Activated T-cell treated with anti-CD3 and anti-CD28 coated beads, Interleukin-2, amount 50 U/mL, for 72 hours (primary cell): ENCODE measurements around the gene PHPT1. TPM values are rescaled to one million over a fixed set of nuclear protein-coding genes. Genes with fewer than 3 reads are reported as not detected.
"Not testable (repeated sequence)": the region's sequence is repeated elsewhere in the genome, so short reads cannot be mapped to it uniquely, and the experiment has no call there.

Source experiments
- ATAC-seq, 2 donors: fragments of 150-1000 bp; cut with Tn5 transposase; replicated peaks in 1 of 2; 2 replicates each; pipeline ENCODE4 v1.10.0; 2021; ENCODE audit warnings: moderate library complexity in 2 of 2, mild to moderate bottlenecking in 1 of 2
- DNase-seq, 2 donors: peaks; one replicate each; pipeline ENCODE4 v3.0.0; 2021 to 2022; ENCODE audit warnings: mixed read lengths in 1 of 2
- H3K27ac Mint-ChIP-seq: one replicate; pipeline ENCODE4 v1.8.0; 2022; ENCODE audit warnings: mild to moderate bottlenecking, moderate library complexity, mixed read lengths
- H3K27me3 Mint-ChIP-seq: one replicate; pipeline ENCODE4 v1.8.0; 2022; ENCODE audit warnings: low read depth, mixed read lengths
- H3K36me3 Mint-ChIP-seq, 2 donors: one replicate each; pipeline ENCODE4 v1.8.0; 2022; ENCODE audit warnings: mixed read lengths in 2 of 2, mild to moderate bottlenecking in 1 of 2; ENCODE audit not compliant: insufficient read depth in 2 of 2
- H3K4me1 Mint-ChIP-seq: one replicate; pipeline ENCODE4 v1.8.0; 2022; ENCODE audit warnings: low read depth, mixed read lengths
- H3K4me3 Mint-ChIP-seq, 2 donors: one replicate each; pipeline ENCODE4 v1.8.0; 2022; ENCODE audit warnings: mild to moderate bottlenecking in 2 of 2, mixed read lengths in 2 of 2, moderate library complexity in 2 of 2
- H3K9me3 Mint-ChIP-seq, 2 donors: one replicate each; pipeline ENCODE4 v1.8.0; 2022; ENCODE audit warnings: mixed read lengths in 2 of 2
- total RNA-seq, 2 donors: library from RNA; stranded (reverse); gene quantifications; one replicate each; pipeline ENCODE4 v1.2.3, GENCODE V29; 2022

The PHPT1 gene
- total RNA-seq, 2 donors from 2014 or later, result 95.7 to 111 TPM

DNA sequence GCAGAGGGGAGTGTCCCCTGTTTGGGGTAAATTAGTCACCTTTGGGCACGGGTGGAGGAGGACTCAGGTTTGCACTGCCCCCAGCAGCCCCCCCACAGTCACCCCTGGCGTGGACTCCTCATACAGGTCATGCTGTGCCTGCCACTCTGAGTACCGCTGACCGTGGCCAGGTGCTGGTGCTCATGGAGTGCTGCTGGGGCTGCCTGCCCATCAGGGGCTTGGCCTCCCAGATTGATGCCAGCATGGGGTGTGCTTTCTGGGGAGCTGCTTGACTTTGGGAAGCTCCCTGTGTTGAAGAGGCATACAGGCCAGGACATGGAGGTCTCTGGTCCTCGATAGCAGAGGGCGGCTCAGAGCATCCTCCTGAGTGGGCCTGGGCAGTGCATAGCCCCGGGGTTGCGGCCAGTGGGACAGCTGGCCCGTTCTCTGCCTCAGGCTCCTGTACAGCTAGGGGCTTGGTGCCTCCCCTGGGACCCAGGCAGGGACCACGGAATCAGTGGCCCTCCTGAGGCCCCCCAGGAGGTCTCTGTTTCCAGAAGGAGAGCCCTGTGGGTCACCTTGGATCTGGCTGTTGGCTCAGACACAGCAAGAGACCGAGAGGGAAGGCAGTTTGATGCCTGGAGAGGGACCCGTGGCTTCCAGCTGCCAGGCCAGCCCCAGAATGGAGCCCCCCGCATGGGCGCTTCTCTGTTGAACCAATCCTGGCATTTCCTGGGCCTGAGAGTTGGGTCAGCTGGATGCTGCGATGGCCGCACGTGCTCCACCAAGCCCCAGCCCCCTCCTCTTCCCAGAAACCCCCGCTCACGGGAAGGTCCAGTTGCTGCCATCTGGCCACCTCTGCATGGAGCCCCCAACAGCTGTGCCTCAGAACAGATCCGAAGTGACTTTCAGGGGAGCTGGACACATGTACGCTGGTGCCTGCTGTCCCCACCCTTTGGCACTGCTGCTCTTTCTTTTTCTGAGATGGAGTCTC is 13.0 kb upstream of the PHPT1 start:
- Mint-ChIP-seq H3K9me3 (no peaks in the 10 kb centered on the region), H3K27ac (no peak overlapping the region), H3K4me3 (no peak overlapping the region), H3K36me3 (peaks cover 0 to 4% of the 10 kb centered on the region in 2 donors), H3K27me3 (no peaks in the 10 kb centered on the region), H3K4me1 (peaks cover 5% of the 10 kb centered on the region)
- ATAC-seq (no peak), DNase-seq (no peak)

DNA sequence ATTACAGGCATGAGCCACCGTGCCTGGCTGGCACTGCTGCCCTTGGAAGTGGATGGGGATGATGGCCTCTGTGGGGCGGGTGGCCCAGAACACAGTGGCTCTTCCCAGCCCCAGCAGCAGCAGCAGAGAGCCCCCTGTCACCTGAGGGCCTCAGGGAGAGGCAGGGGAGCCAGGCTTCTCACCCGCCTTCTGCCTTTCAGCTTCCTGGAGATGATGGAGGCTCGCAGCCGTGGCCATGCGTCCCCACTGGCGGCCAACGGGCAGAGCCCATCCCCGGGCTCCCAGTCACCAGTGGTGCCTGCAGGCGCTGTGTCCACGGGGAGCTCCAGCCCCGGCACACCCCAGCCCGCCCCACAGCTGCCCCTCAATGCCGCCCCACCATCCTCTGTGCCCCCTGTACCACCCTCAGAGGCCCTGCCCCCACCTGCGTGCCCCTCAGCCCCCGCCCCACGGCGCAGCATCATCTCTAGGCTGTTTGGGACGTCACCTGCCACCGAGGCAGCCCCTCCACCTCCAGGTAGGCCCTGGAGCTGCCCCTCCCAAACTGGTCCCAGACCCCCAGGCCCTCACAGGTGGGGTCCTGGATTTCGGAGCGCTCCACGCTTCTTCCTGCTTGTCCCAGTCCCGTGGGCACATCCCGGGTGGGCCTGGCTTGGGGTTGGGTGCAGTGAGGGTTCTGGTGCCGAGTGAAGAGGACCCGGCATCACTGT is 11.9 kb upstream of the PHPT1 start:
- no peaks in the 10 kb centered on the region for H3K27me3 Mint-ChIP-seq
- no peak overlapping the region for H3K4me3 Mint-ChIP-seq
- peaks cover 15% of the 10 kb centered on the region for H3K4me1 Mint-ChIP-seq
- ATAC-seq (no peak), DNase-seq (no peak)
- H3K27ac Mint-ChIP-seq, result no peak overlapping the region
- no peaks in the 10 kb centered on the region for H3K9me3 Mint-ChIP-seq
- H3K36me3 Mint-ChIP-seq, result peaks cover 0 to 2% of the 10 kb centered on the region in 2 donors

DNA sequence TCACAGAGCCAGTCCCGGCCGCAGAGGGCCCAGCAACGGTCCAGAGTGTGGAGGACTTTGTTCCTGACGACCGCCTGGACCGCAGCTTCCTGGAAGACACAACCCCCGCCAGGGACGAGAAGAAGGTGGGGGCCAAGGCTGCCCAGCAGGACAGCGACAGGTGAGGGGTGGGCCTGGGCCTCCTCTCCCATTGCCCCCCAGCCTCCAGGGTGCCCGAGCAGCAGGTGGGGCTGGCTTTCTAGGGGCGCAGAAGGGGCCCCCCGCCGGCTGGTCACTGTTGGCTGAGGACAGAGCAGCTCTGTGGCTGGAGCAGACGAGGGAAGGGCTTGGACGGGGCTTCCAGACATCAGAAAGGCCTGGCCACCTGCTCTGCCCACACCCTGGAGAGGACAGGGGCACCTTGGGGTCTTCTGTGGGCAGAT is 11.3 kb upstream of the PHPT1 start:
- not testable (repeated sequence) for H3K27me3 Mint-ChIP-seq, H3K27ac Mint-ChIP-seq, H3K4me3 Mint-ChIP-seq, ATAC-seq, H3K36me3 Mint-ChIP-seq, H3K9me3 Mint-ChIP-seq, DNase-seq
- H3K4me1 Mint-ChIP-seq, result peaks cover 18% of the 10 kb centered on the region

DNA sequence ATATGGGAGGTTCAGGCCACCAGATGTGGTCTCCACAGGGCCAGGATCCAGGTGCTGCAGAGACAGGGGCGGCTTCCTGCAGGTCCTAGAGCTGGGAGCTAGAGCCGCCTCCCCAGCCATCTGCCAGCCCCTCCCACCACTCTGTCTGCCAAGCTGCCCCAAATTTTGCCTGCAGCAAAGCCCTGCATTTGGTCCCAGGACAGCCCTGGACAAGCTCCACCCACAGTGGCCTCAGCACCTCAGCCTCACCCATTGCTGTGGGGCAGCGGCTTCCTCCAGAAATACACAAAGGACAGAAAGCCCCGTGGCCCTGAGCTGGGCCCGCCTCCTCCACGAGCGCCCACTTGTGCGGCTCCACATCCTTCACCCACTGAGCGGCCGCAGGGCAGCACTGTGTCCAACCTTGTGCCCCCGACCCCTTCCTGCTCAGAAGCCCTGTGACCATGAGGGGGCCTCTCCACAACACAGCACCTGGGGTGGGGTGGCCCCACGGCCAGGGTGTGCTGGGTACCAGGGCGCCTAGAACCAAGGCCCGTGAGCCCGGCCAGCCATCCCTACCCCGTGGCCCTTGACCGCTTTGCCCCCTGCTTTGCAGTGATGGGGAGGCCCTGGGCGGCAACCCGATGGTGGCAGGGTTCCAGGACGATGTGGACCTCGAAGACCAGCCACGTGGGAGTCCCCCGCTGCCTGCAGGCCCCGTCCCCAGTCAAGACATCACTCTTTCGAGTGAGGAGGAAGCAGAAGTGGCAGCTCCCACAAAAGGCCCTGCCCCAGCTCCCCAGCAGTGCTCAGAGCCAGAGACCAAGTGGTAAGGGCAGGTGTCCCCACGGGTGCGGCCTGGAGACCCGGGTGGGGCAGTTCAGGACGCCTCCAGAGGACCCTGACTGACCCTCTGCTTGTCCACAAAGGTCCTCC is 10.6 kb upstream of the PHPT1 start:
- ATAC-seq (no peak), DNase-seq (no peak)
- H3K27me3 Mint-ChIP-seq, result no peaks in the 10 kb centered on the region
- peaks cover 18% of the 10 kb centered on the region for H3K4me1 Mint-ChIP-seq
- no peaks in the 10 kb centered on the region for H3K9me3 Mint-ChIP-seq
- H3K4me3 Mint-ChIP-seq, result no peak overlapping the region
- H3K36me3 Mint-ChIP-seq, result peaks cover 0 to 1% of the 10 kb centered on the region in 2 donors
- H3K27ac Mint-ChIP-seq, result no peak overlapping the region

DNA sequence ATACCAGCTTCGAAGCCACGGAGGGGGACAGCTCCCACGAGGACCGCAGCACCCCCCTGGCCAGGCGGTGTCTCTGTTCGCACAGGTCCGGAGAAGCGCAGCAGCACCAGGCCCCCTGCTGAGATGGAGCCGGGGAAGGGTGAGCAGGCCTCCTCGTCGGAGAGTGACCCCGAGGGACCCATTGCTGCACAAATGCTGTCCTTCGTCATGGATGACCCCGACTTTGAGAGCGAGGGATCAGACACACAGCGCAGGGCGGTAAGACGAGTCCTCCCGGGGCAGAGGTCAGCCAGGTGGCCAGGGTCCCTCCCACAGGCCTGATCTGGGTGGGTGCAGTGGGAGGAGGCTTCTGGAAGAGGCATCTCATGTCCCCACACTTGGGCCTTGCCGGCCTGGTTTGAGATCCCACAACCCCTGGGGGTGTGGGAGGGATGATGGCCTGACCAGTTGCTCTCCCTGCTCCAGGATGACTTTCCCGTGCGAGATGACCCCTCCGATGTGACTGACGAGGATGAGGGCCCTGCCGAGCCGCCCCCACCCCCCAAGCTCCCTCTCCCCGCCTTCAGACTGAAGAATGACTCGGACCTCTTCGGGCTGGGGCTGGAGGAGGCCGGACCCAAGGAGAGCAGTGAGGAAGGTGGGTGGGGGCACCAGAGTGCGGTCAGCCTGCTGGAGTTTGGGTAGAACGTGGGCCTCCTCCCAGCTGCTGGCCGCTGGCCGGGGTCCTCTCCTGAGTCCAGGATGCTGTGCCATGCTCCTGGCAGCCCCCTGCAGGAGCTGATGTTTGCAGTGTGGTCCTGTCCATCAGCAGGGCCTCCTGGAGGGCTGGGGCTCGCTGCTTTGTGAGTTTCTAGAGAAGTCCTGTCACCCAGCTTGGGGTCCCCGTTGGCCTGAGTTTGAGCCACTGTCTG is 9.7 kb upstream of the PHPT1 start:
- peaks cover 18% of the 10 kb centered on the region for H3K4me1 Mint-ChIP-seq
- DNase-seq (no peak), ATAC-seq (no peak)
- H3K4me3 Mint-ChIP-seq, result no peak overlapping the region
- H3K27ac Mint-ChIP-seq, result no peak overlapping the region
- H3K9me3 Mint-ChIP-seq, result no peaks in the 10 kb centered on the region
- H3K36me3 Mint-ChIP-seq, result peaks cover 0 to 1% of the 10 kb centered on the region in 2 donors
- no peaks in the 10 kb centered on the region for H3K27me3 Mint-ChIP-seq

DNA sequence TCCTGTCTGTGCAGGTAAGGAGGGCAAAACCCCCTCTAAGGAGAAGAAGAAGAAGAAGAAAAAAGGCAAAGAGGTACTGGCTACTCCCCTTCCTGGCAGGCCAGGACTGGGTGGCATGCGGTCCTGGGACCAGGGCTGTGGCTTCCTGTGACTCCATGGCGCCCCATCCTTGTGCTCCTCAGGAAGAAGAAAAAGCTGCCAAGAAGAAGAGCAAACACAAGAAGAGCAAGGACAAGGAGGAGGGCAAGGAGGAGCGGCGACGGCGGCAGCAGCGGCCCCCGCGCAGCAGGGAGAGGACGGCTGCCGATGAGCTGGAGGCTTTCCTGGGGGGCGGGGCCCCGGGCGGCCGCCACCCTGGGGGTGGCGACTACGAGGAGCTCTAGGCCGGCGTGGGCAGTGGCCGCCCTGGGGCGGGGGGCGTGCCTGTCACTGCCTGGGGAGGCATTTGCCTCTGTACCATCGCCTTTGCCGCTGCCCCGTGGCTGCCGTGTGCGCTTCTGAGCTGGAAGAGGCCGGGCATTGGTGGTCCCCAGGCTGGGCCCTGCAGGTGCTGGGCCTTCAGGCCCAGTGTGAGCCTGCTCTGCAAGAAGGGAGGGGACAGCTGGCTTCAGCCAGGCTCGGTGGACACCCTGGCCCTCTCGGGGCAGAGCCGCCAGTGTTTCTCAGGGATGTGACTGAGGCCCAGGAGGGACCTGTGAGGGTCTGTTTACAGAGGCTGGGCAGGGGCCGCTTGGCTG is 8.9 kb upstream of the PHPT1 start:
- DNase-seq (no peak), ATAC-seq (no peak)
- no peaks in the 10 kb centered on the region for H3K36me3 Mint-ChIP-seq
- H3K4me1 Mint-ChIP-seq, result peaks cover 18% of the 10 kb centered on the region
- no peaks in the 10 kb centered on the region for H3K9me3 Mint-ChIP-seq
- no peak overlapping the region for H3K4me3 Mint-ChIP-seq
- no peaks in the 10 kb centered on the region for H3K27me3 Mint-ChIP-seq
- no peak overlapping the region for H3K27ac Mint-ChIP-seq

DNA sequence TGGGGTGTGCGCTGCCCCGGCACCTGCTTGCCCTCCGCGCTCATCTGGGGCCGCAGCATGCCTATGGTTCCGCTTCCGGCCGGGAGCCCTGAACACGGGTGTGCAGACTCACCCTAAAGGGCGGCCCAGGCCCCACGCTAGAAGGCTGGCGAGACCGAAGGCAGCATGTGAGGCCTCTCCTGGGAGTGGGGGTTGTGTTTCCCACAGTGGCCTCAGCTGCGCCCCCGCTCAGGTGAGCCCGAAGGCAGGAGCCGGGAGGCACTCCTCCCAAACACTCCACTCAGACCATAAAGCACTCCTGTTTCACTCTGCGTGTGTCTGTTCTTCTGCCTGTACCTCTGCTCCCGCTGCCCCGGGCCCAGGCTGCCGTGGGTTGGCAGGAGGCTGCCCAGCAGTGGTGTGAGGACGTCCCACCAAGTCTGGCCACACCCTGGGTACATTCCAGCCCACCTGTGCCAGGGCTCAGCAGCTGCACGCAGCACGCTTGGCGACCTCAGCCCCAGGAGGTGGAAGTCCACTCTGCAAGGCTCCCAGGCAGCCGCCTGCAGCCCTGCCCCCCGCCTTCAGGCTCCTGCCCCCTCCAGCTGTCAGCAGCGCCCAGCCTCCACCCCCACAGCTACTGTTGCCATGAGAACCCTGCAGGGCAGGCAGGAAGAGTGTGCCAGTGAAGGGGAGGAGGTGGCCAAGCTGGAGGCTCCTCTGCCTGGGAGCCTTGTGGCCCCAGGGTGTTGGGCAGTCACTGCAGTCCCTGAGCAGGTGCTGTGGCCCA is 8.1 kb upstream of the PHPT1 start:
- Mint-ChIP-seq H3K36me3 (no peaks in the 10 kb centered on the region), H3K4me1 (peaks cover 18% of the 10 kb centered on the region), H3K27me3 (no peaks in the 10 kb centered on the region), H3K27ac (no peak overlapping the region), H3K9me3 (no peaks in the 10 kb centered on the region), H3K4me3 (no peak overlapping the region)
- ATAC-seq (no peak), DNase-seq (no peak)

DNA sequence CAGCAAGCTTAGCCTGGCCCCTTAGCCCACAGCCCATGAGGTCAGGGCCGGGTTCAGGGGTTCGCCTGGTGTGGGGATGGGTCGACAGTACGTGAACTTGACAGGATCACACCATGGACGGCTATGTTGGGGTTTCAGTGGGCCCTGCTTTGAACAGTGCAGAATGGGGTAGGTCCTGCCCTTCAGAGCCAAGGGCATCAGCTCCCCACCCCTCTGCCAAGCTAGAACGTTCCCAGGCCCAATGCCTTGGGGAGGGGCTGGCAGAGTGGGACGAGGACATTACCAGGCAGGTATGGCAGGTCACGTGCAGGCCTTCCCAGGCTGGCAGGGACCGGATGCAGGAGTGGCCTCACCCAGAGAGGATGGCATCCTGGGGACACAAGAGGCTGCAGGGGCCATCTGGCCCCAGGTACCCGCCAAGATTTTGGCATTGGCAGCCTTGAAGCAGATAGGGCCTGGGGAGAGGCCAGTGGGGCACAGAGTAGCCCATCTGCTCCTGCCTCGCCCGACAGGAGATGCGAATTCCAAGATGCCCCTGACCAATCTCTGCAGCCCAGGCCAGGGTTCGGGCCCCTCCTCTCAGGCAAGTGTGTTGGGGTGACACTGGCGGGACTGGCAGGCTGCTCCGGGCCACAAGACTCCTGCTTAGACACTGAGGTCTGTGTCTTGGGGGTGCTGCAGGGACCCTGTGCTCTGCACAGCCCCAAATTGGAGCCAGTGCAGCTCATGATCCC is 7.4 kb upstream of the PHPT1 start:
- not testable (repeated sequence) for H3K27me3 Mint-ChIP-seq, H3K27ac Mint-ChIP-seq, H3K36me3 Mint-ChIP-seq, ATAC-seq, H3K9me3 Mint-ChIP-seq, DNase-seq
- Mint-ChIP-seq H3K4me1 (peaks cover 18% of the 10 kb centered on the region), H3K4me3 (peak overlapping the region; percentile 87 to 93)

DNA sequence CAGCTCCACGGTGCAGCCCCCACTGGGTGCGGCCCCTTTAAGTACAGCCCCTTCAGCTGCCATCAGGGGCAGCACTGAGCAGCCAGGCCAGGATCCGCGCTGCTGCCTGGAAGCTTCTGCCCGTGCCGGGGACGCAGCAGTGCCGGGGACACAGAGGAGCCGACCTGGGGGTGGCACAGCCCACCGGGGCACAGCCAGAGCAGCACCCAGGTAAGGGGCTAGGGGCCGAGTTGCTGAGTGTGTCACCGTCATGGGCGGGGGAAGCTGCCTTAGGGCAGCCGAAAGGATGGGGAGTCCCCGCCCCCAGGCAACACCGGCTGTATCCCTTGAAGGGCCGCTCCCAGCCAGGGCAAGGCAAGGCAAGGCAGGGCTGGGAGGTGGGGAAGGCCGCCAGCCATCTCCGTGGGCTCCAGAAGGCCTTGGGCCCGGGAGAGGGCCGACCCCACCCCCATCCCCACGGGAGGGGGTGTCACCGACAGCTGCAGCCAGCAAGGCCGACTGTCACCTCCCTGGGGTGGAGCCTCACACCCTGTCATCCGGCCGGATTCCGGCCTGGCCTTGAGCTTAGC is 6.7 kb upstream of the PHPT1 start, which contains the start of gene AJM1:
Gene AJM1, plus strand, starts transcription at position 99 of the 569 bp plus-strand sequence. CDS start 1,937 bp downstream, outside the sequence.
- H3K9me3 Mint-ChIP-seq, H3K27me3 Mint-ChIP-seq, H3K36me3 Mint-ChIP-seq: not testable (repeated sequence)
- Mint-ChIP-seq H3K4me3 (peak within 1 kb of the TSS; percentile 87 to 93), H3K27ac (peak within 1 kb of the TSS; percentile 10), H3K4me1 (peaks cover 24% of the 10 kb centered on the region)
- ATAC-seq (peak; percentile 74 to 82), DNase-seq (peak; percentile 83 to 84)

DNA sequence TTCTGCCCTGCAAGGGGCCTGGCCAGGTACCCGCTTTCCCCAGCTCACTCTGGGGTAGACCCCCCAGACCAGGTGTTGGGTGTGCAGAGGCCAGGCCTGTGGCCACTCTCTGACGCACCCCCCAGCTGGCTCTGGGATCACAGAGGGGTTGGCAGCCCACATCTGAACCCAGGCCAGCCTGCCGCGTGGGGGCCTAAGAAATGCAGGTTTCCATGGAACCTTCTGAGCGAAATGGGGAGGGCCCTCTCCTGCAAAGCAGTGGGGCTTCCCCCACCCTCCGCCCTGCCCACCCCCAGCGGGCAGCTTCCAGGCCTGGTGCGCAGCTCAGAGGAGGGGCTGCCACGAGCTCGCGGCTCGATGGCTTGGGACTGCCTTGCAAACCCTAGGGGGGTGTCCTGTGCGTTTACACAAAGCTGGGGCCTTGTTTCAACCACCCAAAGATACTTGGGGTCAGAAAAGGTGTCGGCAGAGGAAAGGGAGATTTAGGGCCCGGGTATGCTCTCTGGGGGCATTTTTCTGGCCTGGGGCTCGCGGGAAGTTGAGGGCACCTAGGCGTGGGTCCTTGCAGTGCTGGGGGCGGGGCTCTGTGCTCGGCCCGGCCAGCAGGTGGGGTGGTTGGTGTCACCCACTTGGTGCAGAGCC is 5.9 kb upstream of the PHPT1 start:
- not testable (repeated sequence) for H3K9me3 Mint-ChIP-seq, H3K27me3 Mint-ChIP-seq, ATAC-seq, H3K27ac Mint-ChIP-seq, H3K36me3 Mint-ChIP-seq, DNase-seq
- Mint-ChIP-seq H3K4me1 (peaks cover 29% of the 10 kb centered on the region), H3K4me3 (peak overlapping the region; percentile 62 to 63)
